Tibial nerve (tissue), 4 donors: ENCODE data around the gene NEK10. TPM values are rescaled to one million over a fixed set of nuclear protein-coding genes. Genes with fewer than 3 reads are reported as not detected.
A peak's percentile ranks its signal among the peaks of the same experiment; 100 is the strongest.

Experiments used
- DNase-seq, 2 donors: peaks; one replicate each; pipeline ENCODE4 v3.0.0-alpha.2; 2019; ENCODE audit warnings: low spot score in 2 of 2
- H3K27ac ChIP-seq, 4 donors: fragments of 200-600 bp; sonication (generic) in 3 of 4; one replicate each; pipeline ENCODE4 v1.5.1; 2017 to 2019; ENCODE audit warnings: mild to moderate bottlenecking in 1 of 4
- H3K27me3 ChIP-seq, 2 donors: fragments of 200-600 bp; sonication (generic) in 1 of 2; one replicate each; pipeline versions ENCODE4 v1.5.1 to v1.6.0; 2017 to 2019
- H3K36me3 ChIP-seq, 3 donors: fragments of 200-600 bp; sonication (generic); one replicate each; pipeline ENCODE4 v1.5.1; 2018 to 2019
- H3K4me1 ChIP-seq, 4 donors: fragments of 200-600 bp; sonication (generic) in 3 of 4; one replicate each; pipeline ENCODE4 v1.5.1; 2017 to 2019
- H3K4me3 ChIP-seq, 4 donors: fragments of 200-600 bp; sonication (generic) in 3 of 4; one replicate each; pipeline ENCODE4 v1.5.1; 2017 to 2019; ENCODE audit warnings: mild to moderate bottlenecking in 1 of 4, moderate library complexity in 1 of 4
- H3K9me3 ChIP-seq, 4 donors: fragments of 200-600 bp; sonication (generic) in 3 of 4; one replicate each; pipeline ENCODE4 v1.5.1; 2017 to 2019
- CTCF ChIP-seq, 5 experiments: fragments of 200-600 bp in 3 of 5; fragments of 450-650 bp in 2 of 5; sonication (generic) in 3 of 5; IDR thresholded peaks; one replicate each; pipeline ENCODE4 v1.5.1; 2016 to 2019; ENCODE audit warnings: antibody characterized with exemption in 5 of 5, mild to moderate bottlenecking in 3 of 5, moderate library complexity in 2 of 5
- EP300 ChIP-seq, 2 donors: sonication (generic); formaldehyde crosslinking; IDR thresholded peaks; one replicate each; pipeline ENCODE4 v1.6.1; 2017; ENCODE audit warnings: antibody characterized with exemption in 2 of 2, mild to moderate bottlenecking in 1 of 2
- POLR2A ChIP-seq, 2 donors: fragments of 450-650 bp; IDR thresholded peaks; one replicate each; pipeline ENCODE4 v1.6.1; 2017; ENCODE audit warnings: antibody characterized with exemption in 2 of 2, mild to moderate bottlenecking in 2 of 2, moderate library complexity in 2 of 2
- WGBS, 2 donors: methylation state at CpG; one replicate each; pipeline ENCODE4 v1.1.5; 2018; 5-methylcytosine and 5-hydroxymethylcytosine counted together
- total RNA-seq, 4 donors: library from RNA; depleted of rRNA; stranded (reverse); fragments of >200 nt; gene quantifications; one replicate each; pipeline ENCODE4 v1.1.0, GENCODE V29; 2016

Gene NEK10
- total RNA-seq, 4 donors from 2014 or later = 0.20 to 2.4 (median 1.7) TPM

- H3K9me3 ChIP-seq = peaks cover 0 to 5% (median 0%) of the 10 kb centered on the region in 4 donors
These were observed 114.3 kb downstream of the NEK10 start for GRCh38 chr3:27254896-27255295.

DNA sequence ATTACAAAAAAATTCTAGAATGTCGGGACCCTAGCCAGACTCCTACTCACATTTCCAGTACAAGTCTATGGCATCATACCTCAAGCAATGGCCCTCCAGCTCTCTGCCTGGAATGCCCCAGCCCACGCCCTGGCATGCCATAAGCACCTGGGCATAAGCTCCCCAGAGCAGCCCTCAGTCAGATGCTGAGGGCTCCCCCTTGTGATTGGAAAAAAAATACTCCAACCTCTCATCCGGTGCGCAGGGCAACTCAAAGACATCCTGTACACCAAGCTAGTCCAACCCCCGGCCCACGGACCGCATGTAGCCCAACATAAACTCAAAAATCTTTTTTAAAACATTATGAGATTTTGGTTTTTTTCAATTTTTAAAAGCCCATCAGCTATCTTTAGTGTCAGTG lies 115.4 kb downstream of the NEK10 start:
- no peaks in the 10 kb centered on the region for H3K27me3 ChIP-seq
- H3K4me1 ChIP-seq = peaks cover 0 to 3% (median 0%) of the 10 kb centered on the region in 4 donors
- no peak overlapping the region for H3K4me3 ChIP-seq
- TF ChIP-seq CTCF (IDR thresholded peaks at IDR 0.05) = peak in 3 of 5 experiments; percentile 12 to 24 (median 19)
- TF ChIP-seq EP300 (IDR thresholded peaks at IDR 0.05) = no peak
- WGBS, 2 donors = 56 to 63% methylated on average over 7 of the region's 7 CpGs
- H3K9me3 ChIP-seq = no peaks in the 10 kb centered on the region
- peak in 1 of 2 donors; percentile 31 for DNase-seq
- peak overlapping the region in 1 of 4 donors; percentile 19 for H3K27ac ChIP-seq
- H3K36me3 ChIP-seq = no peaks in the 10 kb centered on the region

More at GRCh38 chr3:27254896-27255295, 114.3 kb downstream of the NEK10 start:
- no peaks in the 10 kb centered on the region for H3K36me3 ChIP-seq
- H3K4me3 ChIP-seq = no peak overlapping the region
- H3K4me1 ChIP-seq = peaks cover 0 to 3% (median 0%) of the 10 kb centered on the region in 4 donors
- no peaks in the 10 kb centered on the region for H3K27me3 ChIP-seq
- TF ChIP-seq POLR2A (IDR thresholded peaks at IDR 0.05) = no peak
- no peak for TF ChIP-seq CTCF (IDR thresholded peaks at IDR 0.05)
- no peak for TF ChIP-seq EP300 (IDR thresholded peaks at IDR 0.05)
- no peak for DNase-seq
- WGBS, 2 donors = 67 to 70% methylated on average over 1 of the region's 1 CpG
- H3K27ac ChIP-seq = no peak overlapping the region

DNA sequence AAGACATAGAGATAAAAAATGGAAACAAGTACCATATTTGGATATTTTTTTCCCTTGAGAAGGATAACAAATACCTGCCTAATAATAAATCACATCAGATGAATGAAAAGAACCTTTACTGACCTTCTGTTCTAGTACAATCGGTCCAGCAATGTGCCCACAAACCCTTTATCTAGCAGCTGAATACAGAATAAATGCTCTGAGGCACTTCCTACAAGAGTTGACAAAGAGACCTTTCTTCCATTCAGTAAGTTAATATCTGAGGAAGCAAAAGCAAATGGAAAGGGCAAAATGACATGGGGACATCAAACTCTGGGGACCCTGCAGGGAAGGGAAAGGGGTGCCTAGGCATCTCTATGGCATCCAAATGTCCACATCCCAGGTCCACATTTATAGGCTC lies 115.8 kb downstream of the NEK10 start:
- Histone ChIP-seq H3K4me3 (no peak overlapping the region), H3K4me1 (peaks cover 0 to 3% (median 0%) of the 10 kb centered on the region in 4 donors), H3K36me3 (no peaks in the 10 kb centered on the region), H3K9me3 (no peaks in the 10 kb centered on the region), H3K27me3 (no peaks in the 10 kb centered on the region), H3K27ac (peak overlapping the region in 1 of 4 donors; percentile 19)
- TF ChIP-seq EP300 (IDR thresholded peaks at IDR 0.05) (no peak), POLR2A (IDR thresholded peaks at IDR 0.05) (no peak), CTCF (IDR thresholded peaks at IDR 0.05) (no peak)
- 33 to 45% methylated on average over 1 of the region's 1 CpG for WGBS, 2 donors
- DNase-seq = no peak

DNA sequence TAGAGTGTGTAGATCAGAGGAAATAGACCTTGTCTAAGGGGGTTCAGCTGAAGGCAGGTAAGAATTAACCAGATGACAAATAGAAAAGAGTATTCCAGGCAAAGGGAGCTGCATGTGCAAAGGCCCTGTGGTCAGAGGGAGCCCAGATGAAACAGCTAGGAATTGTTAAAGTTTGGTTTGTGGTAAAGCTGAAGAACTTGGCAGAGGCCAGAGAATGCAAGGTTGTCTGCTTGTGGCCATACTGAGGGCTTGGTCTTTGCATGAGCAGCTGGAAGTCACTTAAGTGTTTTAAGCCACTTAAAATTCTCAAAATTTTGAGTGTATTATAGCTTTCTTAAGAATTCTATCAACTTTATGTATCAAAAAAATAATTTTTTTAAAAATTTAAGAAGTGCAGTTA lies 116.5 kb downstream of the NEK10 start:
- TF ChIP-seq EP300 (IDR thresholded peaks at IDR 0.05) (no peak), CTCF (IDR thresholded peaks at IDR 0.05) (no peak), POLR2A (IDR thresholded peaks at IDR 0.05) (no peak)
- no peaks in the 10 kb centered on the region for H3K36me3 ChIP-seq
- no peak overlapping the region for H3K4me3 ChIP-seq
- no peaks in the 10 kb centered on the region for H3K27me3 ChIP-seq
- peaks cover 0 to 3% (median 0%) of the 10 kb centered on the region in 4 donors for H3K4me1 ChIP-seq
- H3K9me3 ChIP-seq = no peaks in the 10 kb centered on the region
- H3K27ac ChIP-seq = no peak overlapping the region
- no peak for DNase-seq

DNA sequence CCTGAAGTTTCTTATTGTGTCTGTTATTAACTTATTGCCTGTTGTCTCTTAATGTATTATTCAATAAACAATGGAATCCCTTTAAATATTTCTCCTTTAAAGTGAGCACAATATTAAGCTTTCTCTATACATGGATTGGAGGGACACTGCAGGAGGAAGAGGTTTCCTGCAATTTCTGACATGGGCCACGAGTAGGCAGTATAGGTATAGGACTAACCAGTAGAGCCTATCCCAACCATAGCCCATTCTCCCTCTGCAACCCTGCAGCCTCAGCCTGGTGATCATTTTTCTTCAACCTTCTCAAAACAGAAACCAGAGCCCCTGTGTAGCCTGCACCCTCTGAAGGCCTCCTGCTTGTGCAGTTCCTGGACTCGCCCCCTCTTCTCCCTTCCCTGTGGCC lies 124.8 kb downstream of the NEK10 start:
- Histone ChIP-seq H3K36me3 (no peaks in the 10 kb centered on the region), H3K27me3 (no peaks in the 10 kb centered on the region), H3K27ac (no peak overlapping the region), H3K4me3 (no peak overlapping the region), H3K4me1 (no peaks in the 10 kb centered on the region), H3K9me3 (no peaks in the 10 kb centered on the region)
- no peak for DNase-seq
- WGBS, 2 donors = 80 to 81% methylated on average over 1 to 2 of the region's 2 CpGs
- no peak for TF ChIP-seq CTCF (IDR thresholded peaks at IDR 0.05)
- TF ChIP-seq POLR2A (IDR thresholded peaks at IDR 0.05) = no peak
- no peak for TF ChIP-seq EP300 (IDR thresholded peaks at IDR 0.05)
